ENCODE measurements around the gene B3GALT2.

B3GALT2 gene, protein sequence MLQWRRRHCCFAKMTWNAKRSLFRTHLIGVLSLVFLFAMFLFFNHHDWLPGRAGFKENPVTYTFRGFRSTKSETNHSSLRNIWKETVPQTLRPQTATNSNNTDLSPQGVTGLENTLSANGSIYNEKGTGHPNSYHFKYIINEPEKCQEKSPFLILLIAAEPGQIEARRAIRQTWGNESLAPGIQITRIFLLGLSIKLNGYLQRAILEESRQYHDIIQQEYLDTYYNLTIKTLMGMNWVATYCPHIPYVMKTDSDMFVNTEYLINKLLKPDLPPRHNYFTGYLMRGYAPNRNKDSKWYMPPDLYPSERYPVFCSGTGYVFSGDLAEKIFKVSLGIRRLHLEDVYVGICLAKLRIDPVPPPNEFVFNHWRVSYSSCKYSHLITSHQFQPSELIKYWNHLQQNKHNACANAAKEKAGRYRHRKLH

DNA sequence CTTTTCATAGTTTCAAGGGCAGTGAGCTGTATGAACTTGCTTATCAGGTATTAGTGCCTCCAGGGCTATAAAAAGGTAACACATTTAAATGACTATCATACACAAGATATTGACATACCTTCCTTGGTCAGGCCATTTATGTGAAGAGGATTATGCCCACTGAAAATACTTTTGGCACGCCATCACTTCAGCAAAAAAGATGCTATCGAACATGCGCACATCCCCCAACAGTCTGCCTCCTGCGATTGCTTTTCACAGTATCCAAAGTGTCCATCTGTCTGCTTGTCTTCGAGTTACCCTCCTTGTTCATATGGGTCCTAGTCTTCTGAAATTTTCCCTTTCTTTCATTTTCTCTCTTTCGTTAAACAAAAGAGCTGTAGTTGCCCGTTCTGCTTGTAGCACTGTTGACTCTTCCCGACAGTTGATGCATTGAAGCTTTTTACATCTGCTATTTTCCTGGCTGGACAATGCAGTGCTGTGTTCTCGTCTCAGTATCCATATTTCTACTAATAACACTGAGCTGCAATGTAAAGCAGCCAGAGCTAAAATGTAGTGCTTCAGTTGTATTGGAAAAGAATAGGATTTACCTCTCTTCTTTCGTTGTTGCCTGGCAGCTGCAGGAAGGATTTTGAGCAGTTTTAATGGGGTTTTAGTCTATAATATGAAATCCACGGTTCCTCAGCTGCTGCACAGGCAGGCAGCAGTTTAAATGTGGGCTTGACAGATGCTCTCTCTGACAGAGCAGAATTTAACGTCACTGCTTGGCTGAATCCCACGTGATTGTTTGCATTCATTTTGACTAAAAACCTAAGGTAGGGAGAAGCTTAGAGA is at the start of gene B3GALT2:
Gene B3GALT2, minus strand, starts transcription at position 713 of the 831 bp plus-strand sequence. CDS start 5,051 bp downstream, outside the sequence.
- TF ChIP-seq, protein P1, sequence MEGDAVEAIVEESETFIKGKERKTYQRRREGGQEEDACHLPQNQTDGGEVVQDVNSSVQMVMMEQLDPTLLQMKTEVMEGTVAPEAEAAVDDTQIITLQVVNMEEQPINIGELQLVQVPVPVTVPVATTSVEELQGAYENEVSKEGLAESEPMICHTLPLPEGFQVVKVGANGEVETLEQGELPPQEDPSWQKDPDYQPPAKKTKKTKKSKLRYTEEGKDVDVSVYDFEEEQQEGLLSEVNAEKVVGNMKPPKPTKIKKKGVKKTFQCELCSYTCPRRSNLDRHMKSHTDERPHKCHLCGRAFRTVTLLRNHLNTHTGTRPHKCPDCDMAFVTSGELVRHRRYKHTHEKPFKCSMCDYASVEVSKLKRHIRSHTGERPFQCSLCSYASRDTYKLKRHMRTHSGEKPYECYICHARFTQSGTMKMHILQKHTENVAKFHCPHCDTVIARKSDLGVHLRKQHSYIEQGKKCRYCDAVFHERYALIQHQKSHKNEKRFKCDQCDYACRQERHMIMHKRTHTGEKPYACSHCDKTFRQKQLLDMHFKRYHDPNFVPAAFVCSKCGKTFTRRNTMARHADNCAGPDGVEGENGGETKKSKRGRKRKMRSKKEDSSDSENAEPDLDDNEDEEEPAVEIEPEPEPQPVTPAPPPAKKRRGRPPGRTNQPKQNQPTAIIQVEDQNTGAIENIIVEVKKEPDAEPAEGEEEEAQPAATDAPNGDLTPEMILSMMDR (IDR thresholded peaks at IDR 0.05): no peak

DNA sequence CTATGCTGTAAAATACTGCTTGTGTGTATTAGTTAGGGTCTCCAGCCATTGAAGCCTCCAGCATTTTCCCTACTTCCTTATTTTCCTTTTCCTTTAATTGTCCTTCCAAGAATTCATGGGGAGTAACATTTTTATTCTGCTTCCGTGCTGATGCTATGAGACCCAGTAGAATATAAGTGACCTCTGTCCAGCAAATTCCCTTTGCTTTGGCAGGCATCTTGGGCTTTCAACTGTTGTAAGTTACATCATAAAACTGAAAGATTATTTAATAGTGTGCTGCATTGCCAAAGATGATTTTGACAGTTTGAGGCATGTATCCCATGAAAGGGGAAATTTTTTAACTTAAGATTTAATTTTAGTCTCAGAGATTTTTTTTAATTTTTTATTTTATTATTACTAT is 48.1 kb upstream of the B3GALT2 start:
- TF ChIP-seq, protein P1 (IDR thresholded peaks at IDR 0.05): no peak

DNA sequence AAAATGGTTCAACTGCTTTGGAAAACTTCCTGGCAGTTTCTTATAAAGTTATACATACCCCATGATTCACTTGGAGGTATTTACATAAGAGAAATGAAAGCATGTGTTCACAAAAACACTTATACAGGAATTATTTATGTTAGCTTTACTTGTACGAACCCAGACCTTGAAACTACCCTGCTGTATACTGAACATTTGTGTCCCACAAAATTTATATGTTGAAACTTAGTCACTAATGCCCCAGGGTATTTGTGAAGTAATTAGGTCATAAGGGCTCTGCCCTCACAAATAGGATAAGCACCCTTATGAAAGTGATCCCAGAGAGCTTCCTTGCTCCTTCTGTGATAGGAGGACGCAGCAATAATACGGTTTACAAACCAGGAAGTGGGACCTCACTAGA is 42.7 kb upstream of the B3GALT2 start:
- TF ChIP-seq, protein P1 (IDR thresholded peaks at IDR 0.05): no peak

DNA sequence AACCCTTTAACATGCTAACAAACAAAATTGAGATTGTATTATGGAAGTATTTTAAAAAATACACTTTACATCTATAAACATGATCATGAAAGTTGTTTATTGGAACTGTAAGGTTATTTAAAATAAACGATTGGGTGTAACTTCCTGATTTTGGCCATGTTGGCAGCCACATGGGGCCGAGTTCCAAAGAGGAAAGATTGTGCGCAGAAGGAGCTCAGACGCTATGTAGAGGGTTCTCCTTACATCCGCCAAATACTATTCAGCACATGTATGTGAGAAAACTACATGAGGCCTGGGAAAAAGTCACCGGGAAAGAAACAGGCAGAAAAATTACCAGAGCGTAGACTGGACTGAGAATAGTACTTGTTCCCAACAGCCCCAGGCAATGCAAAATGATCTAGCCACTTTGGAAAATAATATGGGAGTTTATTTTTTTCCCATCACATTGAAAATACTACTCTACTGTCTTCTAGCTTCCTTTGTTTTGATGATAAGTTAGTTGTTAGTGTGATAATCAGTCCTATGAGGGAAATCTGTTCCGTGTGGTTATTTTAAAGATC is 35.7 kb upstream of the B3GALT2 start:
- TF ChIP-seq, protein P1 (IDR thresholded peaks at IDR 0.05): no peak

DNA sequence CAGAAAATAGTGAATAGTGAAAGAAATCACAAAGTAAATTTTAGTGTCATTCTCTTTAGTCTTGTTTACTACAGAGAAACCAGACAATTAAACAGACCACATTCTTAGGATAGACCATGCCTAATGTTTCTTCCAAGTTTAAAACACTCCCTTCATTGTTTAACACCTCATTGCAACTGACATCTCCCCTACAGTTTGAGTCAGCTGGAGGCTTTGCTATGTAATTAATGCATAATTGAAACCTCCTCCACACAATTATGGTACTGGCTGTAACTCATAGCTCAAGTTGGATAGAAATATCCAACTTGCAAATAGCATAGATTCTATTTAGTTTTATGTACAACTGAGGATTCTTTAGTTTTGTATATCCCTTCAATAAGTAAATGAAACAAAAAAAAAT is 35.2 kb upstream of the B3GALT2 start:
- TF ChIP-seq, protein P1 (IDR thresholded peaks at IDR 0.05): no peak

DNA sequence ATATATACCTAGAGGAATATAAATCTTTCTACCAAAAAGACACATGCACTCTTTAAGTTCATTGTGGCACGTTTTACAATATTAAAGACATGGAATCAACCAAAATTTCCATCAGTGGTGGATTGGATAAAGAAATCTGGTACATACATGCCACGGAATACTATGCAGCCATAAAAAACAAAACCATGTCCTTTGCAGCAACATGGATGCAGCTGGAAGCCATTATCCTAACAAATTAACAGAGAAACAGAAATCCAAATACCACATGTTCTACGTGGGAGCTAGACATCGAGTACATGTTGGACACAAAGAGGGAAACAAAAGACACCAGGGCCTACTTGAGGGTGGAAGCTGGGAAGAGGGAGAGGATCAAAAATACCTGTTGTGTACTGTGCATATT is 33.0 kb upstream of the B3GALT2 start:
- TF ChIP-seq, protein P1 (IDR thresholded peaks at IDR 0.05): no peak

DNA sequence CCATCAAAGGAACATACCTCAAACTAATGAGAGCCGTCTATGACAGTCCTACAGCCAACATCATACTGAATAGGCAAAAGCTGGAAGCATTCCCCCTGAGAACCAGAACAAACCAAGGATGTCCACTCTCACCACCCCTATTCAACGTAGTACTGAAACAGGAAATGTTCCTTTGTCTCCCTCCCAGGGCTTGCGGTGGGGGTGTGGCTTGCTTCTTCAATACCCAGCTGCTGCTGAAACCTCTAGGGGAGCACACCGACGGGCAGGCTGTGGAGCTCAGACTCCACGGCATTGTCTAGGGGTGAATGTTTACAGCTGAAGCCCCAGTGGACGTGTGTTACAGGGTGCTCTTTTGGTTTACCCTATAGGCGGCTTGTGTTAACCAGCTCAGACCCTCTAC is 30.5 kb upstream of the B3GALT2 start:
- TF ChIP-seq, protein P1 (IDR thresholded peaks at IDR 0.05): no peak

Data from LNCAP (cell line).